Left lung (tissue), 10 donors: ENCODE data around the gene NCEH1. TPM values are rescaled to one million over a fixed set of nuclear protein-coding genes. Genes with fewer than 3 reads are reported as not detected.
"Not testable (repeated sequence)": the region's sequence is repeated elsewhere in the genome, so short reads cannot be mapped to it uniquely, and the experiment has no call there.

Source experiments
- ATAC-seq: fragments of 200-7000 bp; cut with Tn5 transposase; one replicate; pipeline ENCODE4 v1.9.1; 2020; ENCODE audit warnings: moderate library complexity
- DNase-seq, 4 donors: peaks; one replicate each; pipeline ENCODE4 v3.0.0-alpha.2; 2013 to 2020
- H3K27ac ChIP-seq, 2 donors: fragments of 200-600 bp; sonication (generic) in 1 of 2; one replicate each; pipeline versions ENCODE4 v1.5.0 to v1.8.0; 2020 to 2021
- H3K27me3 ChIP-seq, 2 donors: fragments of 200-600 bp; sonication (generic) in 1 of 2; one replicate each; pipeline versions ENCODE4 v1.5.0 to v1.8.0; 2020 to 2021
- H3K36me3 ChIP-seq, 2 donors: fragments of 200-600 bp; sonication (generic) in 1 of 2; one replicate each; pipeline versions ENCODE4 v1.5.0 to v1.8.0; 2020 to 2021
- H3K4me1 ChIP-seq, 2 donors: fragments of 200-600 bp; one replicate each; pipeline ENCODE4 v1.8.0; 2021
- H3K4me3 ChIP-seq, 2 donors: fragments of 200-600 bp; sonication (generic) in 1 of 2; one replicate each; pipeline versions ENCODE4 v1.5.0 to v1.8.0; 2020 to 2021; ENCODE audit warnings: mild to moderate bottlenecking in 1 of 2
- H3K9me3 ChIP-seq, 2 donors: fragments of 200-600 bp; sonication (generic) in 1 of 2; one replicate each; pipeline versions ENCODE4 v1.5.0 to v1.8.0; 2020 to 2021
- CTCF ChIP-seq, 2 donors: fragments of 200-600 bp; sonication (generic) in 1 of 2; IDR thresholded peaks; one replicate each; pipeline versions ENCODE4 v1.5.0 to v1.8.0; 2021; ENCODE audit warnings: antibody characterized with exemption in 2 of 2
- intact Hi-C, 2 donors: fragments of 100-400 bp; cut with DNase I; formaldehyde crosslinking; loops; one replicate each; pipeline versions ENCODE4 v1.11.2 to v1.14.2; 2022
- polyA plus RNA-seq, 6 donors: library from polyadenylated mRNA; unstranded; fragments of 120-200 nt; gene quantifications; one replicate each; pipeline ENCODE4 v1.2.1, GENCODE V29; 2013; ENCODE audit not compliant: insufficient read length in 6 of 6
- total RNA-seq, 2 donors: library from RNA; stranded (reverse); fragmentation: NEBNext Ultra II Directional; extraction: Animal tissue kit (Norgen Biotek cat#: 25700); gene quantifications; one replicate each; pipeline ENCODE4 v1.2.1, GENCODE V29; 2021
- donor health status: DM: no; HTN: yes; CAD: no.
- donor health status: DM: no; HTN: no; CAD: no.

NCEH1 gene
- total and polyA plus RNA-seq, 8 donors = 2.8 to 66.6 (median 3.3) TPM

GRCh38 chr3:172707030-172707429, 3.8 kb downstream of the NCEH1 start:
- Histone ChIP-seq H3K36me3 (no peaks in the 10 kb centered on the region), H3K27me3 (no peaks in the 10 kb centered on the region), H3K9me3 (no peaks in the 10 kb centered on the region), H3K4me1 (peaks cover 0 to 42% of the 10 kb centered on the region in 2 donors), H3K4me3 (no peak overlapping the region), H3K27ac (no peak overlapping the region)
- ATAC-seq (no peak), DNase-seq (no peak)
- intact Hi-C loops = no loop called here
- no peak for TF ChIP-seq CTCF (IDR thresholded peaks at IDR 0.05)

- peaks cover 0 to 33% of the 10 kb centered on the region in 2 donors for H3K4me1 ChIP-seq
- DNase-seq (no peak), ATAC-seq (no peak)
- intact Hi-C loops = no loop called here
- no peak overlapping the region for H3K4me3 ChIP-seq
- H3K27me3 ChIP-seq = no peaks in the 10 kb centered on the region
- no peak overlapping the region for H3K27ac ChIP-seq
- no peaks in the 10 kb centered on the region for H3K9me3 ChIP-seq
- TF ChIP-seq CTCF (IDR thresholded peaks at IDR 0.05) = no peak
- no peaks in the 10 kb centered on the region for H3K36me3 ChIP-seq
Observed at GRCh38 chr3:172705170-172705569, 5.7 kb downstream of the NCEH1 start.

- Histone ChIP-seq H3K27ac (no peak overlapping the region), H3K27me3 (no peaks in the 10 kb centered on the region), H3K4me1 (peaks cover 0 to 33% of the 10 kb centered on the region in 2 donors), H3K4me3 (no peak overlapping the region), H3K9me3 (no peaks in the 10 kb centered on the region), H3K36me3 (no peaks in the 10 kb centered on the region)
- TF ChIP-seq CTCF (IDR thresholded peaks at IDR 0.05) = no peak
- intact Hi-C loops = no loop called here
- ATAC-seq (no peak), DNase-seq (no peak)
Observed at GRCh38 chr3:172704001-172704400, 6.9 kb downstream of the NCEH1 start.

GRCh38 chr3:172702731-172703130, 8.1 kb downstream of the NCEH1 start:
- H3K4me3 ChIP-seq, H3K36me3 ChIP-seq, H3K27me3 ChIP-seq, intact Hi-C loops, H3K27ac ChIP-seq, ATAC-seq, DNase-seq, H3K9me3 ChIP-seq: not testable (repeated sequence)
- H3K4me1 ChIP-seq = peaks cover 0 to 32% of the 10 kb centered on the region in 2 donors

GRCh38 chr3:172702256-172702655, 8.6 kb downstream of the NCEH1 start:
- ATAC-seq = no peak
- Histone ChIP-seq H3K4me3 (no peak overlapping the region), H3K4me1 (peaks cover 0 to 32% of the 10 kb centered on the region in 2 donors), H3K27ac (no peak overlapping the region), H3K36me3 (no peaks in the 10 kb centered on the region), H3K9me3 (no peaks in the 10 kb centered on the region), H3K27me3 (no peaks in the 10 kb centered on the region)
- DNase-seq = no peak
- TF ChIP-seq CTCF (IDR thresholded peaks at IDR 0.05) = no peak
- intact Hi-C loops = no loop called here

- Histone ChIP-seq H3K9me3 (no peaks in the 10 kb centered on the region), H3K27ac (no peak overlapping the region), H3K36me3 (no peaks in the 10 kb centered on the region), H3K4me1 (peaks cover 0 to 29% of the 10 kb centered on the region in 2 donors), H3K4me3 (no peak overlapping the region), H3K27me3 (no peaks in the 10 kb centered on the region)
- ATAC-seq = peak; percentile 60
- TF ChIP-seq CTCF (IDR thresholded peaks at IDR 0.05) = no peak
- intact Hi-C loops = no loop called here
- no peak for DNase-seq
Observed at GRCh38 chr3:172701751-172702150, 9.1 kb downstream of the NCEH1 start.
